GM18502 (cell line): ENCODE data around the gene GAL3ST1.

ENCODE experiments used
- ATAC-seq: cut with Tn5 transposase; IDR thresholded peaks from one replicate; pipeline ENCODE4 v1.9.1; 2021; ENCODE audit warnings: mild to moderate bottlenecking; ENCODE audit not compliant: unreplicated experiment, poor library complexity

The GAL3ST1 gene

DNA sequence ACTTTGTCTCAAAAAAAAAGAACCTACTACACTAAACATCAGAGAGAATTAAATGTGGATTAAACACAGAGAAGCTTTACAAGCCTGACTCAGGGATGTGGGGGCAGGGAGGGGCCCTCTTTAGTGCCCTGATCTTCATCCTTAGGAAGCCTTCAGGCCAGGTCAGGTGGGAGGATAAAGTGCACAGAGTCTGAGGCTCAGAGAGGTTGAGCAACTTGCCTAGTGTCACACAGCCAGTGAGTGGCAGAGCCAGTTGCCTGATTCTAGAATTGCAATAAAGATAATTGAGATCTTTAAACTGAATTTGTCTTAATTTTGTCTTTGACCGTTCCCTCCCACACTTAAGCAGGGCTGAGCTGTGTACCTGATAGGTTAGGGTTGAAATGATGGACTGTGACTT is 35.1 kb downstream of the GAL3ST1 start:
- ATAC-seq: no peak

DNA sequence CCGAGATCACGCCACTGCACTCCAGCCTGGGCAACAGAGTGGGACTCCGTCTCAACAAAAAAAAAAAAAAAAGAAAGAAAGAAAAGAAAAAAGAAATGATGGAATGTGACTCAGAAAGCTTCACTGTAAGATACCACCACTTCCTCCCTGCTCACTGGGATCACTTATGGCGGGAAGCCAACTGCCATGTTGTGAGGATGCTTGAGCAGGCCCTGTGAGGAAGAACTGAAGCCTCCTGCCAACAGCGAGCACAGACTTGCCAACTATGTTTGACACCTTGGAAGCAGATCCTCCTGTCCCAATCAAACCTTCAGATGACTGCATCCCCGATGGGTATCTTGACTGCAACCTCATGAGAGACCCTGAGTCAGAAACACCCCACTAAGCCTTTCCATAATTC is 36.2 kb downstream of the GAL3ST1 start:
- no peak for ATAC-seq

DNA sequence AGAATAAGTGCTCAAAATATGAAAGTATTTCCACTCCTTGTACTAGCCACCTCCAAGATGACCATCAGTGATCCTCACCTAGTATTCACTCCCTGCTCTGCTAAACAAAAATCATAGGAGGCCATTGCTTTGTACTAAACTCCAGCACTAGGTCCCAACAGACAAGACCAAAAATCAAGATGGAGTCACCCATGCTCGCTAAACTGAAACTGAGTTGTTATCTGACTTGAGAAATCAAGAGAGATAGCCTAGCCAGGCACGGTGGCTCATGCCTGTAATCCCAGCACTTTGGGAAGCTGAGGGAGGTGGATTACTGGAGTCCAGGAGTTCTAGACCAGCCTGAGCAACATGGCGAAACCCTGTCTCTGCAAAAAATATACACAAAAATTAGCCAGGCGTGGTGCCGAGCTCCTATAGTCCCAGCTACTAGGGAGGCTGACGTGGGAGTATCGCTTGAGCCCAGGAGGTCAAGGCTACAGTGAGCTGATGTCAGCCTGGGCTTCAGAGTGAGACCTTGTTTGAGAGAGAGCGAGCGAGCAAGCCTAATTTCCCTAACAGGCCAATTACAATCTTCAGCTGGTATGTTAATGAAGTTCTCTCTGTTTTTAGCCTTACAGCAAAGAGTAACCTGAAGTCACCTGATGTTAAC is 37.3 kb downstream of the GAL3ST1 start:
- ATAC-seq: no peak

DNA sequence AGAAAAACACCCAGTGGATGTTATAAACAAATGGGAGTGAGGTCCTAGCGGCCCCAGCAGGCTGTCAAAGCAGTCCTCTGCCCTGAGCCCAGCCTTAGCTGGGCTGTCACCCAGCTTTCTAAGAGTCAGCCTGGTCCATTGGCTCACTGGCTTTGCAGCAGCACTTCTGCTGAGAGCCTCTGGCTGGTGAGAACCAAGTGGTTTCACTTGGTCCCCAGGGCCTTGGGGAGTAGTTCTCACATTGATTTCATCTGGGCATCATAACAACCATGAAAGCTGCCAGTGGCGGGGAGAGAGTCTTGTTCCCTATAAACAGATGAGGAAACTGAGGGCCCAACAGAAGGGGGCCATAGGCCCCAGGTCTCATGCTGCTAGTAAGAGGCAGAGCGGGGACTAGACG is 39.3 kb downstream of the GAL3ST1 start:
- ATAC-seq: no peak

DNA sequence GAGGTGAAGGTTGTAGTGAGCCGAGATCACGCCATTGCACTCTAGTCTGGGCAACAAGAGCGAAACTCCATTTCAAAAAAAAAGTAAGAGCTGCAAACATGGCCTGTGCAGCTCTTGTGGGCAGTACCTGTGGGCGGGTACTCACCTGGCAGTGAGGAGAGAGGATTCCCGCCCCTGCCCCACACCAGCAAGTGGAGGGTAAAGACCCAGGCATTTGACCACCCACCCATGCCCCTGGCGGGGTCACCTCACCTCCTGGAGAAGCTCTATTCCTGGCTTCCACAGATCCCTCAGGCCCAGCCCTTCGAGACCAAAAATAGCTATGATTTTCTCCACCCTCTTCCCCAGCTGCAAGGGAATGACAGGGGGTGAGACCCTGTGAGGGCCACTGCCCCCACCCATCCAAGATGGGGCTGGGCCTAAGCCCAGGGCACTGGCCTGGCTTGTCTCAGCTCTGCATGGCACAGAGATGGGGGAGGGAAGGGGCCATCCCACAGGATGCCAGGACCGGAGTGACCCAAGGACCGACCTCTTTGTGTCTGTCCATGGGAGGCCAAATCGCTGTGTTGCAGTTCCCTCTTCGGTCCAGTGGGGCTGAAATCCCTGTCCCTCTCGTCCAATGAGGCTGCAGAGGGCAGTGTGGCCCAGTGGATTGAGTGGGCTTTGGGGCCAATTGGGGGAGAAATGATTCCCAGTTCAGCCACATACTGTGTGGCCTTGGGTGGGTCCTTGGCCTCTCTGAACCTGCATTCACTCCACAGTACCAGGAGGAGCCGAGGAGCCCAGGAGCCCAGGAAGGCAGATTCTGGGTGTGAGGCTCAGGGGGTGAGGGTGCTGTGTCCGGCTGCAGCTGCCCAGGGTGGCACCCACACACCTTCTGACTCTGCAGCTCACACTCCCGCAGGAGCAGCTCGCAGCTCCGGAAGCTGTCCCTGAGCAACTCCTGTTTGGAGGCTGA is 42.5 kb downstream of the GAL3ST1 start:
- ATAC-seq: no peak

DNA sequence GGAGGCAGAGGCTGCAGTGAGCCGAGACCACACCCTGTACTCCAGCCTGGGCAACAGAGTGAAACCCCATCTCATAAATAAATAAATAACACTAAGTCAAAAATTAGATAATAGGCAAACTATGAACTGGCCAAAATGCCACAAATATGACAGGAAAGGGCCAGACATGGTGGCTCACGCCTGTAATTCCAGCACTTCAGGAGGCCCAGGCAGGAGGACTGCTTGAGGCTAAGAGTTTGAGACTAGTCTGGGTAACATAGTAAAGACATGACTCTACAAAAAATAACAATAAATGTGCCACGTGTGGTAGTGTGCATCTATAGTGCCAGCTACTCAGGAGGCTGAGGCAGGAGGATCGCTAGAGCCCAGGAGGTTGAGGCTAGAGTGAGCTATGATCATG is 47.8 kb downstream of the GAL3ST1 start:
- no peak for ATAC-seq

DNA sequence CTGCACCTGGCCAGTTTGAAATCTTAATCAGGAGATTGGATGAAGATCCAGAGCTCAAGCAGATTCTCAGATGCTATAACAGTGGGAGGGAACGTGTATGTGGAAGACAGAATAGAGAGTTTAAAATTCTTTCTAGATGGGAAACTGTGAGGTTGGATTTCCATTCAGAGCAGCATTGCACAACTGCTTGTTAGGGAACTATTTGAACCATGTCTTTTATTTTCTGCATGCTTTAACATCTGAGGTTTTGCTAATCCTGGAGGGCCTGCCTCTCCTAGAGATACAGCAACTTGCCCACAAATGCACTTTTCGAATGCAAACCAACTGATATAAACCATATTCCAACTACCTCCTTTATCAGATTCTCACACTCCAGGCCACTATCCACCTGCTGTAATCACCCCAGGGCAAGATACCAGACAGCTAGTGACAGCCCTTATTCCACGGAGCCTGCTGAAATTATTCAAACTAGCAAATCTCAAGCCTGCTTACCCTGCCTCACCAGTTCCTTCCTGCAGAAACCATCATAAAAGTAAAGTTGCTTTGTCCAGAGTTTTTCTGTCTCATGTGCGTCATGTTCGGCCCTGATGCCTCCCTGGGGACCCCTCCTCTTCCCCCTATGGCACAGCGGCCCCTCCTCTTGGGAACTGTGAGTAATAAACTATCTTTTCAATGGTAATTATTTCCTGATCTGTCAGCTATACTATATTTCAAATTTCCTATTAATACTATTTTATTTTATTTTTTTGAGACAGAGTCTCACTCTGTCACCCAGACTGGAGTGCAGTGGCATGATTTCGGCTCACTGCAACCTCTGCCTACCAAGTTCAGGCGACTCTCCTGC is 50.6 kb downstream of the GAL3ST1 start:
- no peak for ATAC-seq

DNA sequence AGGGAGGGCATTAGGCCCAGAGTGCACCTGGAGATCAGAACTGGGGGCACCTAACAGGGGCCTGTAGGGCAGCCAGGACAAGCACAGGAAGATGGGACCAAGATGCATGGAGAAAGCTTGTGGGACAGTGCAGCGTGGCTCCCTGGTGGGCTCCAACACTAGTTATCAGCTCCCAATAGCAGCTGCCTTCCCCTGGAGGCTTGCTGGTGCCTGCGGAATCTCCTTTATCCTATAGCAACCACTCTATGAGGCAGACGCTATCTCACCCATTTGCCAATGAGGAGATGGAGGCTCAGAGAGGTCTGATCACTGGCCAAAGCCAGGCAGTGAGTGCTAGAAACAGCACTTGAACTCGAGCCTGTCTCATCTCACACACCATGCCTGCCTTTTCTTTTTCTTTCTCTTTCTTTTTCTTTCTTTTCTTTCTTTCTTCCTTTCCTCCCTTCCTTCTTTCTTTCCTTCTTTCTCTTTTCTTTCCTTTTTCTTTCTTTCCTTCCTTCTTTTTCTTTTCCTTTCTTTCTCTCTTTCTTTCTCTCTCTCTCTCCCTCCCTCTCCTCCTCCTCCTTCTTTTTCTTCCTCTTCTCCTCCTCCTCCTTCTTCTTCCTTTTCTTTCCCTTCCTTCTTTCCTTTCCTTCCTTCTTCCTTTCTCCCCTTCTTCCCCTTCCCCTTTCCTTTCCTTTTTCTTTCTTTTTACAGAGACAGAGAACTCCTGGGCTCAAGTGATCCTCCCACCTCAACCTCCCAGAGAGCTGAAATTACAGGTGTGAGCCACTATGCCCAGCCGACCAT is 52.9 kb downstream of the GAL3ST1 start:
- ATAC-seq: no peak

DNA sequence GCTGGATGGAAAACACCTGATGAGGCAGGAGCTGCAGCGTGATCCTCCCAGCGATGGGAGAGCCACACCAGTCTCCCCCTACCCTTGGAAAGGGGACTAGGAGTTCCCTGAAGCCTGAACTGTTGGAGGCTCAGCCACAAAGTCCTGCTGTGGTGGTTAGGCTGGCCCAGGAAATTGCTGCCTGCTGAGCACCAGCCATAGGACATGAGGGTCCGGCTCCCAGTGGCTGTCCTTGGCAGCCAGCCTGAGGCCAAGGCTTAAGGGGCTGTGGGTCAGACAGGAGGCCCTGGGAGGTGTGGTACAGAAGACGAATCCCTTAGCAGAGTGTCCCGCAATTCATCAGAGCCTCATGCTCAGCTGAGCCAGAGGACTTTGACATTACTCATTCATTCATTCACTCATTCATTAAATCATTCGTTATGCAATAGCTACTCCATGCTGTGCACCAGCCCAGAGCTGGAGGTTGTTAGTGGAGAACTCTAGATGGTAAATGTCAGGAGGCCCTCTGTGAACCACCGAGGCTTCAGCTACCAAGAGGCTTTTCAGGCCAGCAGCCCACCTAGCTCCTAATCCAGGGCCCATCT is 54.5 kb downstream of the GAL3ST1 start:
- ATAC-seq: no peak

DNA sequence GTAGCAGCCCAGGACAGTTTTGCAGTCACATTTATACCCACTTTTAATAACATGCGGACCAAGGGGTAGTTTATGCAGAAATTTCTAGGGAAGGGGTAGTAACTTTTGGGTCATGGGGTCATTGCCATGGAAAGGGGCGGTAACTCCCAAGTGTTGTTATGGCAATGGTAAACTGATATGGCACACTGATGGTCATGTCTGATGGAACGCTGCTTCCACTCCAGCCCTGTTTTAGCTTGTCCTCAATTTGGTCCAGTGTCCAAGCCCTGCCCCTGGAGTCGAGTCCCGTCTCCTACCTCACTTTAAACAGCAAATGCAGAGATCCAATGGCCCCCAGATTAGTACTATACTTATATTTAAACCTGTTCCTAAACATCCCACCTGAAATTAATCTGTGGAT is 57.7 kb downstream of the GAL3ST1 start:
- ATAC-seq: no peak

DNA sequence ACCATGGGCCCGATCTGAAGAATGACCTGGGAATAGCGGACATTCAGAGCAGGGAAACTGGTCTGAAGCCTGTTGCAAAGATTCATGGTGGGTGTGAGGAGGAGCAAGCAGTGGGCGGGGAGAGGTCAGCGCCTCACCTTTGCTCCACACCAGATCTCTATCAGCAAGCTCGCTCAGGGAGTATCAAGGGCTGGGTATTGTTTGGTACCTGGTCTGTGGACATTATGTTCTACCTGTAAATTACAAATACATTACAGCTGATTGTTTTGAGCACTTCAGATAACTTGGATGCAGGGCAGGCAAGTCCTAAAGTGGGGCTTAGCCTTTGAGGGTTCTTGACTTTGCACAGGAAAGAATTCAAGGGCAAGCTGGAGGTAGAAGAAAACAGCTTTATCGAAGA is 58.2 kb downstream of the GAL3ST1 start:
- ATAC-seq: no peak

DNA sequence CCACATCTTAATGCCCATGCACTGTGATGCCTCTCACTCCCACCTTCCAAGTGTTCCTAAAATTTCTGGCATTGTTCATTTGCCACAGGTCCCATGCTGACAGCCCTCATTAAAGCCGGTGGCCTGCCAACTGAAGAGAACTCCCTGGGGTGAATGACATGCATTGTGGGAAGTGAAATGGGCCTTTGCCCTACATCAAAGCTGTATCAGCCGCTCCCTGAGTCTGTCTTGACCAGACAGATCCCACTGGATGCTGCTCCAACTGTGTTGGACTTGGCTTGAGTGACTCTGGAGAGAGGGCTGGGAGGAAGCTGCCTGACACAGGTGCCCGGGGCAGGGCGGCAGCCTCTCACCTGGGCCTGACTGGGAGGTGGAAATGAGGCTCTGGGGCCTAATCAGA is 60.2 kb downstream of the GAL3ST1 start:
- no peak for ATAC-seq

DNA sequence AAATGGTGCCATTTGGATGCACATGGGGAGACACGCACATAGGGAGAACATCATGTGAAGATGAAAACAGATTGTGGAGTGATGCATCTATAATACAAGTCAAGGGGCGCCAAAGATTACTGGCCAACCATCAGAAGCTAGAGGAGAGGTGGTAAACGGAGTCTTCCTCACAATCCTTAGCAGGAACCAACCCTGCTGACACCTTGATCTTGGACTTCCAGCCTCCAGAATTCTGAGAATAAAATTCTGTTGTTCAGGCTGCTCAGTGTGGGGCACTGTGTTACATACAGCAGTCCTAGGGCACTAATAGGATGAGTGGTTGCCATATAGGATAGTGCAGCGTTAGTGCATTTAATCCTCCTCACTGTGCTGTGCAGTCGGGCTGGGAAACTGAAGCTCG is 61.0 kb downstream of the GAL3ST1 start:
- no peak for ATAC-seq

DNA sequence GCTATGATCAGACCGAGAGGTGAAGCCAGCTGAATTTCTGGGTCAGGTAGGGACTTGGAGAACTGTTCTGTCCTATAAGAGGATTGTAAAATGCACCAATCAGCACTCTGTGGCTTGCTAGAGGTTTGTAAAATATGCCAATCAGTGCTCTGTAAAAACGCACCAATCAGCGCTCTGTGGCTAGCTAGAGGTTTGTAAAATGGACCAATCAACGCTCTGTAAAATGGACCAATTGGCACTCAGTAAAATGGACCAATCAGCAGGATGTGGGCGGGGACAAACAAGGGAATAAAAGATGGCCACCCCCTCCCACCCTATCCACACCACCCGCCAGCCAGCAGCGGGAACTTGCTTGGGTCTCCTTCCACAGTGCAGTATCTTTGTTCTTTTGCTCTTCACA is 62.6 kb downstream of the GAL3ST1 start:
- ATAC-seq: no peak

DNA sequence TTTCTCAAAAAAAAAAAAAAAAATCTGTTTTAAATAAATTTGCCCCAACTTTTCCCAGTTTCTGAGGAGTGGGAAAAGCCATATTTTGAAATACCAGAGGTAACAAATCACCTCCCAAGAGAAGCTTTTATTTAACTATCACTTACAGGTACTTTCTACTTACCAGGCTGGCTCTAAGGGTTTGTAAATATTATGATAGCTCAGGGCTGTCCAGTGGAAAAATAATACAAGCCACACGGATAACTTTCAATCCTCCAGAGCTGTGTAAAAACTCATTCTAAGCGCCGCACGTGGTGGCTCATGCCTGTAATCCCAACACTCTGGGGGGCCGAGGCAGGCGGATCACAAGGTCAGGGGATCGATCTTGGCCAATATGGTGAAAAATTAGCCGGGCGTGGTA is 63.4 kb downstream of the GAL3ST1 start:
- ATAC-seq: no peak

DNA sequence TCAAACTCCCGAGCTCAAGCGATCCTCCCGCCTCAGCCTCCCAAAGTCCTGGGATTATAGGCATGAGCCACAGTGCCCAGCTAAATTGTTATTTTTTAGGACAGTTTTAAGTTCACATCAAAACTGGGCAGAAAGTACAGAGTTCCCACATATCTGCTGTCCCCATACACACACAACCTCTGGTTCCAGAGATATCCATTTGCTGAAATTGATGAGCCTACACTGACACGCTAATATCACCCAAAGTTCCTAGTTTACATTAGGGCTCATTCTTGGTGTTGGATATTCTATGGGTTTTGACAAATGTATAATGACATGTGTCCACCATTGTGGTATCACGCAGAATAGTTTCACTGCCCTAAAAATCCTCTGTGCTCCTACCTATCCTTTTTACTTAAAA is 66.2 kb downstream of the GAL3ST1 start:
- ATAC-seq: no peak

DNA sequence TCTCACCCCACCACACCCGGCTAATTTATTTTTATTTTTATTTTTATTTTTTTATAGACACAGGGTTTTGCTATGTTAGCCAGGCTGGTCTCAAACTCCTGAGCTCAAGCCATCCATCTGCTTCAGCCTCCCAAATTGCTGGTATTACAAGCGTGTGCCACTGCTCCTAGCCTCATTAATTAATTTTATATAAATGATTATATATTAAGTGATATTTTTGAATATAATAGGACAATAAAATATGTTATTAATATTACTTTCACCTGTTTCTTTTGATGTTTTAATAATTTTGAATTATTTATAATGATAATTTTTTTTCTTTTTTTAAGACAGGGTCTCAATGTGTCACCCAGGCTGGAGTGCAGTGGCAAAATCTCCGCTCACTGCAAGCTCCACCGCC is 66.8 kb downstream of the GAL3ST1 start:
- no peak for ATAC-seq

DNA sequence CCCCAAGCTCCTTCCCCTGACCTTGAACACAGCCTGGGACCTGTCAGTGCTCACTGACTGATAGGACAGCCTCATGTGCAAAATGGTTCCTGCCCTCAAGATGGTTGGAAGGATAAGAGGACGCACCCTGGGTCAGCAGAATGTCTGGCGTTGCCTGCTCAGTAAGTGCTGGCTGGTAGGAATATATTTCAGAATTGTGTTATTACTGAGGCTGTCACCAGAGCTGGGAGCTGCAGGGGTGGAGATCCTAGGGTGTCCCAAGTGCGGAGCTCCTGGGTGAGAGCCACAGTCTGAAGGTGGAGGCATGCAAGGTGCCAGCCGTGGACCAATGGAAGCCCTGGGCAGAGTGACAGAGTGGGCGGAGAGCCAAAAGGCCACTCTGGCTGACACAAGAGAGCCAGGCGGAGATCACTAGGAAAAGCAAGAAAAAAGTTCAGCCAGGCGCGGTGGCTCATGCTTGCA is 67.9 kb downstream of the GAL3ST1 start:
- no peak for ATAC-seq
